GM19025 (cell line): Measurements from ENCODE around the gene SLC2A9.

Source experiments
- ATAC-seq: cut with Tn5 transposase; IDR thresholded peaks from one replicate; pipeline ENCODE4 v1.9.1; 2021; ENCODE audit warnings: mild to moderate bottlenecking, low read depth, moderate library complexity; ENCODE audit not compliant: unreplicated experiment

SLC2A9 gene

GRCh38 chr4:9933956-9934355 is 87.3 kb downstream of the SLC2A9 start:
- ATAC-seq = no peak

- ATAC-seq = no peak
These were observed 88.1 kb downstream of the SLC2A9 start for GRCh38 chr4:9933184-9933583.

- no peak for ATAC-seq
These were observed 88.5 kb downstream of the SLC2A9 start for GRCh38 chr4:9932771-9933170.

- no peak for ATAC-seq
These were observed 90.2 kb downstream of the SLC2A9 start for GRCh38 chr4:9931146-9931545.

GRCh38 chr4:9929111-9929510 is 92.2 kb downstream of the SLC2A9 start:
- no peak for ATAC-seq

GRCh38 chr4:9927341-9928007 is 93.8 kb downstream of the SLC2A9 start:
- no peak for ATAC-seq

- no peak for ATAC-seq
These were observed 94.7 kb downstream of the SLC2A9 start for GRCh38 chr4:9926586-9926985.

- no peak for ATAC-seq
These were observed 95.4 kb downstream of the SLC2A9 start for GRCh38 chr4:9925750-9926439.

- no peak for ATAC-seq
These were observed 96.5 kb downstream of the SLC2A9 start for GRCh38 chr4:9924750-9925149.

GRCh38 chr4:9923195-9923812 is 98.0 kb downstream of the SLC2A9 start:
- no peak for ATAC-seq

GRCh38 chr4:9921326-9921725 is 100.0 kb downstream of the SLC2A9 start:
- ATAC-seq = no peak

GRCh38 chr4:9920029-9920428 is 101.3 kb downstream of the SLC2A9 start:
- ATAC-seq = no peak

GRCh38 chr4:9919047-9919446 is 102.2 kb downstream of the SLC2A9 start:
- ATAC-seq = no peak

- ATAC-seq = no peak
These were observed 102.8 kb downstream of the SLC2A9 start for GRCh38 chr4:9918484-9918883.

- ATAC-seq = no peak
These were observed 104.4 kb downstream of the SLC2A9 start for GRCh38 chr4:9916937-9917336.

- no peak for ATAC-seq
These were observed 105.0 kb downstream of the SLC2A9 start for GRCh38 chr4:9916346-9916745.

- ATAC-seq = no peak
These were observed 107.5 kb downstream of the SLC2A9 start for GRCh38 chr4:9913846-9914245.

- ATAC-seq = no peak
These were observed 114.3 kb downstream of the SLC2A9 start for GRCh38 chr4:9906996-9907395.

GRCh38 chr4:9904976-9905587 is 116.2 kb downstream of the SLC2A9 start:
- no peak for ATAC-seq

GRCh38 chr4:9903317-9903716 is 118.0 kb downstream of the SLC2A9 start:
- no peak for ATAC-seq

- ATAC-seq = no peak
These were observed 120.0 kb downstream of the SLC2A9 start for GRCh38 chr4:9901257-9901656.
